DLD1 (cell line): ENCODE measurements around the gene DGKG.

Experiments used
- in situ Hi-C: cut with HindIII; loops from 2 replicates; pipeline ENCODE4 v1.10.0; 2017; ENCODE audit warnings: low sequenced_read_pairs

Gene DGKG

DNA sequence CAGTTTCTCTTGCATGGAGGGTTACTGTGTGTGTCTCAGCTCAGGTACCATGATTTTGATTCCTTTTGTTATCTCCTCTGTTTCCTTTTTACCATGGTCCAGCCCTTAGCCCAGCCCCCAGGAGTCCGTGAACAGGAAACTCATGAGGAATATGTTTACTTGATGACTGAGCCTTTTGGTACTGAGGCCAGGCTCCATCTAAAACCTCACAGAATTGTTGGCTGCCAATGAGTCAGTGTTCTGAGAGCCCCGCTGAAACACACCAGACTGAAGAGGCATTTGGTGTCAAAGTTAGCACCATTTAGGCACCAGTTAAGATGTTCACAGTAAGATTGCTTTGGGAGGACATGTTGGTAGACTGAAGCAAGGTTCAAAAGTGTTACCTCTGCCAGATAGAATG is 80.9 kb downstream of the DGKG start:
- in situ Hi-C loops, result no loop called here

DNA sequence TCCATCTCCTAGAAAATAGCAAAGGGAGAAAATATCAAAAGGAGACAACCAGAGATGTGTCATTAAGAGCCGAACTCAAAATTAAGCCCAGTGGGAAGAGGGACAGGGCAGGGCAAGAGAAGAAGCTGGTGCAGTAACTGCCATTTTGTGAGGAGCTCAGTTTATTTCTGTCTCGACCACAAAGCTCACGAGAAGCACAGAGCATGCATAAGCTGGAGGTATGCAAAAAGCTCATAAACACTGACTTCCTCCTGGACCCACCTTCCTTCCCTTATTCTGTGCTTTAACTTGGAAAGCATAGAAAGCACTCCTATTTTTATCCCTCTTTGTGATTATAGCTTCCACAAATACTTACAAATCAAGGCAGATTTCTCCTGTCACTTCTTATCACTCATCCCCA is 81.3 kb downstream of the DGKG start:
- in situ Hi-C loops, result no loop called here

DNA sequence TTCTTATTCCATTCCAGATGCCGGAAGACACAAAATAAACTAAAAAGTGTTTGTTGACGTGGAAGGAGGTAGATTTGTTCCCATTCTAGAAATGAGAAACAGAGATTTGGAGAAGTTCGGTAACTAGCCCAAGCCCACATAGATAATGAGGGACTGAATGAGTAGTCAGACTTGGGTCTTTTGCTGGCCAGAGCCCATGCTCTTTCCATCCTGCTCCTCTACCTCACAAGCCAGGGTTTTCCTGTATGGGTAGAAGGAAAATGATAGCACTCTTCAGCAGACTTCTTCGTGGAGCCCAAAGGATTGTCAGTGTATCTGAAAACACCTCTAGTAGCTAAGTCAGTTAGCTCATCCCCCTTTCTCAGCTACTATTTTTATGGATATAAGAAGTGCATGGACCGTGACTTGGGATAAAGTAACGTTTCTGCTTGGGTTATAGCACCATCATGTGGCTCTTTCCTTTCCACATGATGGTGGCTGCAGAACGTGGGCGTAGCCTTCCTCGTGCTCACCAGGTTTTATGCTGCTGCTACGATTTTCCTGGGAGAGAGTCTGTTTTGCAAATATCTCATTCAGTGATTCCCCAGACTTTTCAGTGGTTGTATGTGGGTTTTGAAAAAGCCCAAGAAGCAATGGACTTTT is 84.6 kb downstream of the DGKG start:
- in situ Hi-C loops, result no loop called here

DNA sequence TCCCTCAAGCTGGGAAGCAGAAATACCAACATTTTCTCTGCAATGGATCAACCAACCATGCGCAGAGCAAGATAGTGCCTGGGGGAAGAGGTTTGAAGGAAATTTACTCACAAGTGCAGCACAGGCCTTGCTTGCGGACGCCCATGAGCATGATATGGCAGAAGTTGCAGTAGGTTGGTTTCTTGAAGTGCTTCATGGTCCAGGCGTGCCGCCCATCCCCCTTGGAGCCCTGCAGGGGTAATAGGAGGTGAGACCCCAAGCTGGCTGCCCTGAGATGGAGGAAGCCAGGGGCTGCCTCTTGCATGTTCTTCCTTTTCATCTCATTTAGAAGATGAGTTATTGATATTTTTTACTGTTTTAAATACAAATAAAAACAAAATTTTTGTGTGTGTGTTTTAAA is 86.6 kb downstream of the DGKG start:
- in situ Hi-C loops, result no loop called here

DNA sequence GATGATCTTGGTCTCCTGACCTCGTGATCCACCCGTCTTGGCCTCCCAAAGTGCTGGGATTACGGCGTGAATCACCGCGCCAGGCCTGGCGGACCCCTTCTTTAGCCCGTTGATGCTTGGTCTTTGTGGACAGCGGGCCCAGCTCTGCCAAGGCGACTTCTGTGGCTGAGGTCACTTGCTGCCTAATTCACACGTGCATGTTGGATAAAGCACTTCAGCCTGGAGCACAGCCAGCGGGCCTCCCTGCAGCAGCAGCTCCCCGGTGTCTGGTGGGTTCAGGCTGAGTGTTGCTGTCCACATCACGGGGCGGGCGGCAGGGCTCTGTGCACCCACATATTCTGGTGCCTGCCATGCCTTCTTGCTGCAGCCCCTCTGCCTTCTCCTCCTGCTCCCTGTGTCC is 88.4 kb downstream of the DGKG start:
- in situ Hi-C loops, result no loop called here

DNA sequence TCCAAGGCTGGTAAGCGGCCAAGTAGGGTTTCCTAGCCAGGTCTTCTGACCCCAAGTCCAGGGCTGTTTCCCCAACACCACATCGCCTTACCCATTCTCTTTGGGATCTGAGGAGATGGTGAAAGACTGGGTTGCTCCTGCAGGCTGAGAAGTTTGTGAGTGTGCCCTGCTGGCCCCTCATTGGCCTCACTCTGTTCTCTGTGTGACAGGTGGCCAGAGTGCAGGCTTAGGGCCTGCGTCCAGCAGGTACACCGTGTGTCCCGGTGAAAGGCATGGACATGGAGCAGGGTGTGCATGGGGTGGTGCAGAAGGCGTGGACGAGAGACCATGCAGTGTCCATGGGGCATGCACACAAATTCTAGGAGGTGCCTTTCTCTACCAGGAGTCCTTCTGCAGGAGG is 91.3 kb downstream of the DGKG start:
- in situ Hi-C loops, result no loop called here

DNA sequence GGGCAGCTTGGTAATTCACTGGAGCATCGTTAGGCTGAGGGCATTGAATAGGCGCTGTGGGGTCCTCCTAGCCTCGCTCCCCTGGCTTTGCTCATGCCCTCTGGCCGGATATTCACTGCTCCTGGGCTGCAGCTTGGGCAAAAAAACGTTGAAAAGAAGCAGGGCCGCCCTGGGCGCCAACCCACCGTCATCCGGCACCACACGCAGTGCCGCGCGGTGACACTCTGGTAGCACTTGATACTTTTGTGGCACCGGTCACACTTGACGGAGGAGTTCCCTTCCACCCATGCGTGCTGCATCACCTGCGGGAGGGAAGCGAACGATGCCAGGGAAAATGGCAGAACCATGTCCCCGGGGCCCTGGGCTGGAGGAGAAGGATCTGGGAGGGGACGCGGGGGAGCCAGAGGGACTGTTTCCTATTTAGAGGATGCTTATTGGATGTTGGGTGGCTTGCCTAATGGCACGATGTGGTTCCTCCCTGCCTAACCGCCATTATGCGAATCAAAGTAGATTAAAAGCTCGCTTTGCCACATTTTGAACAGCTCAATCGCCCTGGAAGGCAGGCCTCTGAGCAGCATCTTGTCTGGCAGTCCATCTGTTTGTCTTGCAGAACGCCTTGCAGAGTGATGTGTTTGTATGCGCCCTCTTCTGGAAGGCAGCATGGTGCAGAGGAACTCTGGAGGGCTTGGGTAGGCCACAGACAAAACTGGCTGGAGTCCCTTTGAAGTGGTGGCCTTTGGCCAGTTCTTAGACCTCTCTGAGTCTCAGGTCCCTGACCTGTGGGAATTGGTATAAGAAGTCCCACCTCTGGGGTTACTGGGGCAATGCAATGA is 93.2 kb downstream of the DGKG start:
- in situ Hi-C loops, result no loop called here

DNA sequence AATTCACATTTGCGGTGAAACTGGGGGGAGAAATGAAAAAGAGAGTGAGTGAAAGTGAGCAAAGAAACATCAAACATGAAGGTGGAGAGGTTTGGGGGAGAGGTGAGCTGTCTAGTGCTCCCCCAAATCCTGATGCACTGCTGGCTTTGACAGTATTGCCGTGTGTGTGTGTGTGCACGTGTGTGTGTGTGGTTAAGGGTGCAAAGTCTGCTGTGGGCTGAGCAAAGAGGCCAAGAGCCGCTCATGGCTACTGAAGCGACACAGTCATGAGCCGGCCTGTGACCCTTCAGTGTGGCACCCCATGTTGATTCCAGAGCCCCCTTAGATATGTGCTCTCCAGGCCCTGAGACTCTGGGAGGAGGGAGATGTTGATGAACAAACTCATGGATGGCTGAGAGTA is 94.3 kb downstream of the DGKG start:
- in situ Hi-C loops, result no loop called here

DNA sequence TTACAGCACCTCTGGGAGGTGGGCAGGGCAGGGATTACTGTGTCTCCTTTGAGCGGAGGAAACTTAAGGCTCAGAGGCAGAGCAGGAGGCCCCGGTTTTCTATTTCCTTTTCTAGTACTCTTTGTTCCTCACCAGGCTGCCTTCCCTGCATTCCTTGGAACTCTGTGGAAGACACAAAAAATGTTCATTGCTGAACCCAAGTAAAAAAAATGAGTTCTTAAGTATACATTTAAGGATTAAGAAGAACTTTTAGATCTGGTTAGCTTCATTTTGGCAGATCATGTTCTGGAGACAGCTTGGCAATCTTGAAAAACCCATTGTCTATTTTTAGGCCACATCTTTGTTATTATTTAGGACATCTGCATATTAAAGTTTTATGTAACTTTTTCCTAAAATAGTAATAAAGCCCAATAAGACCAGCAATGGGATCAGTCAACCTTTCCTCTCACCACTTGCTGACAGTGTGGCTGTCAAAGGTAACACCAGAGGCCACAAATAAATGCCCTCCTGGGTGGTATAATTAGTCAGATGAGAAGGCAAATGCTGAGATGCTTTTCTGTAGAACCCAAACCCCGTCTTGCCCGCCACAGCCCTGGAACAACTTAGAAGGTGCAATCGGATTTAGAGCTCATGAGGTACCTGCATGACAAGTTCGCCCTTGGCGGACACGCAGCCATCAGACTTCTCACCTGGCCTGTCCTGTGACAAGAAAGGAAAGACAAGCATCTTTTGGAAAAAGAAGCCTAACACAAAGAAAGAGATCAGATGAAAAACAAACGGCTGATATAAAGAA is 97.2 kb downstream of the DGKG start:
- in situ Hi-C loops, result no loop called here

DNA sequence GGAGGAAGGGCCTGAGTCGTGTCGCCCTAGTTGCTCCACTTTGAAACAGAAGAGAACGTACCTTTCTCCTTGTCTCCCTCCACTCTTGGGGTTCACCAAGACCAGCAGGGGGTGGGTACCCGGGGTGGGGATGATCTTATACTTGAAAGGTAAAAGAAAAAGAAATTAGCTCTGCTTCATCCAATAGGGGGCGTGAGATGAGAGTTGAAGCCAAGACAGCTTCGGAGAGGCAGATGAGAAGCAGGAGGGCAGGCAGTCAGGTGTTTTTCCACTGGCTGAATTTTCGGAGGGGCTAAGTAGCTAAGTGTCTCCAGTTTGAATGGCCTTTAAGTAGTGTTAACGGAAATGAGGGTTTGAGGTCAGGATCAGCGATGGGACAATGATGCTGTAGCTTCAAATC is 100.4 kb downstream of the DGKG start:
- in situ Hi-C loops, result no loop called here

DNA sequence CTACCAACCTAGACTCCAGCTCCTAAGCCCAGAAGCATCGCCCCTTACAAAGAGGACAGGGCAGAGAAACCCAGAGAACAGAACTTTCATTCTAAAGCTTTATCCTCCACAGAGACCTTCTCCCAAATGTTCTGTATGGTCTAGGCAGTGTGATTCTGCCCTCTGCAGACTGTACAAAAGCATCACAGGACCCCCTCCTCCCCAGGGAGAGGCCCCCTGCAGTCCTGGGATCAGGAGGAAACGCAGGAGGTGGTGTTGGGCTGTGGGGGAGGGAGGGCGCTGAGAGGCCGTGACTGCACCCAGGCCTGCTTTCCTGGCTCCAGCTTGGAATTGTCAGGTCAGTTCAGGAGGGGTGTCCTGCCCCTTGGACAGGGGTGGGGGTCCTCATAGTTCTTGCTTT is 101.3 kb downstream of the DGKG start:
- in situ Hi-C loops, result no loop called here

DNA sequence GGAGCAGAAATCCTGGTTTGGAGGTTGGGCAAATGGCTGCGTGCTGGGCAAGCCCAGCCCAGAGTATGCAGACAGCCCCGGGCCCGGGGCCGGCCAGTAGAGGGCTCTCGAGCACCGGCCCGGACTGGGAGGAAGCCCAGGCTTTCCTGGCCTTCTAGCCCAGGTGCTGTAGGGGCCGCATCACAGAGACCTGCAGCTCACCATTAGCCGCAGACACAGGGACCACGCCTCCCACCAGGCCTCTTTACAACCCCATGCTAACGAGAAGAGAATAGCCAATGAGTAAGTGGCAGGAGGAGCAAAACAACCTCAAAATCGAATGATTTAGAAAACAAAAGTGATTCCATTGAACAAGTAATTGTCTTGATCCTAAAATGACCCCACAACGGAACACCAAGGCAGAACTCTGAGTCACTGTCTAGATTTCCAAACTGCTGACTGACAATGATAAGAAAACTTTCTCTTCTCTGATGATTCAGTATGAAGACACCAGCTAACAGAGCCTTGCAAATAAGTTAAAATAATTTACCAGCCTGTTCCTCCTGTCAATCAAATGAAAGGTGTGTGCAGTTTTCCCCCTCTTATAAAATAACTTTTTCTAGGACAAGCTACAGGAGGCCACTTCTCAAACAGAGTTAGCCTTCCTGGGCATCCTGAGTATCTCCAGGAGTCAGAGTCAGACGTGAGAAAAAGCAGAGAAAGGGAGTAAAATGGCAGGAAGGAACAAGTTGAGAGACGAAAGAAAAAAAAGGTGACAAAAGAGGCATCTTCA is 102.2 kb downstream of the DGKG start:
- in situ Hi-C loops, result no loop called here

DNA sequence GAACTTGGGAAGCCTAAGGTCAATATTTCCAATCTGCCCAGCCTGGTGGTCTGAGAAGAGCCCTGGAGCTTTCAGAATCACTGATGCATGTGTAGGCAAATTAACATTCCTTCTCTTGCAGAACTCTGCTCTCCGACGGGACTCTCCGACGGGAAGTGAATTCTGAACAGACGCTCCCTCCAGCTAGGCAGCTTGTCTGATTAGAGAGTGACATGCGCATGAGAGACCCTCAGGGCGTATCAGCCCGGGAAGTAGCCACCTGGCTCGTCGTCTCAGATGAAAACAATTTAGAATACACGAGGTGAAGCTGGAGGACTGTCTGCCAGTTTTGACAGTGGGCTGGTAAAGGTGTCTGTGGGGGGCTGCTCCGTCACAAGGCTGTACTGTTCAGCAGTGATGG is 103.1 kb downstream of the DGKG start:
- in situ Hi-C loops, result no loop called here

DNA sequence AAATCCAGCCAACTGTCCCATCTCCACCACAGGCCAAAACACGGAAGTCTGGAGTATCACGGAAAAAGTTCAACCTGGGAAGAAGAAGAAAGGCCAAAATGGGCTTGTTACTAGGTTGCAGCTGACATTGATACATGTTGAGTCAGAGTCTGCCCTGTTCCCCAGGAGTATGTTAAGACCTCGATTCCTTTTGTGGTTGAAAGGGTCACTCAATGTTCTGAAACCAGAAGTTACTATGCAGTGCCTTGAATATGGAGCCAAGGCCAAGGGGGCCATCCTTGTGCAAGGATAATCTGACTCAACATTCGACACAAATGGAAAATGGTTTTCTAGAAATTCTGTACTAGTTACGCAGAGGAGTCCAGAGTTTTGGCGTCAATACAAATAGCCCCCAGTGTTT is 104.2 kb downstream of the DGKG start:
- in situ Hi-C loops, result no loop called here

DNA sequence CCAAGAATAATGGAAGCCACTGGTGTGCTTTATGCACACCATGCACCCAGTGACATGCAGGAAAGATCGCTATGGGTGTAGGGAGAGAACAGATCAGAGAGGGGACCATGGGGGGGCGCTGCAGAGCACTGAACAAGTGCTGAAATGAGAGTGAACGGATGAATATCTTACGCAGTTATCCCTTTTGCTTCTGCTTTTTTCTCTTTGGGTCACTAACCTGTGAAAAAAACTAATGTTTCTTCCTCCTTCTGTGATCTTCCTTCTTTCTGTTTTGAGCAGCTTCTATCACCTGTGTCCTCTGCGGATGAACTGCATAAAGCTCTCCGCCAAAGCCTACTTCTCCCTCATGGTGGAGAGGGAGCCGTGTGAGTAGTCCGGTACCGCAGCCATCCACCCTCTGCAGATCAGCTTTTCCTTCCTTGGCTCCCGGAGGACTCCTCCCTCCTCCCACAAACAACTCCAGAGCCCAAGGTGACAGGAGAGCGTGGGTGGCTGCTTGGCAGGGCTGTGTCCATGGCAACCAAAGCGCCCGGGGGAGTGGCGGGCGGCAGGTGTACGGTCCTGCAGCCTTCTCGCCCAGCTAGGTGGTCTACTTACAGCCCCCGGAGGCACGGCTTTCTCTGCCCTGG is 106.2 kb downstream of the DGKG start:
- in situ Hi-C loops, result no loop called here

DNA sequence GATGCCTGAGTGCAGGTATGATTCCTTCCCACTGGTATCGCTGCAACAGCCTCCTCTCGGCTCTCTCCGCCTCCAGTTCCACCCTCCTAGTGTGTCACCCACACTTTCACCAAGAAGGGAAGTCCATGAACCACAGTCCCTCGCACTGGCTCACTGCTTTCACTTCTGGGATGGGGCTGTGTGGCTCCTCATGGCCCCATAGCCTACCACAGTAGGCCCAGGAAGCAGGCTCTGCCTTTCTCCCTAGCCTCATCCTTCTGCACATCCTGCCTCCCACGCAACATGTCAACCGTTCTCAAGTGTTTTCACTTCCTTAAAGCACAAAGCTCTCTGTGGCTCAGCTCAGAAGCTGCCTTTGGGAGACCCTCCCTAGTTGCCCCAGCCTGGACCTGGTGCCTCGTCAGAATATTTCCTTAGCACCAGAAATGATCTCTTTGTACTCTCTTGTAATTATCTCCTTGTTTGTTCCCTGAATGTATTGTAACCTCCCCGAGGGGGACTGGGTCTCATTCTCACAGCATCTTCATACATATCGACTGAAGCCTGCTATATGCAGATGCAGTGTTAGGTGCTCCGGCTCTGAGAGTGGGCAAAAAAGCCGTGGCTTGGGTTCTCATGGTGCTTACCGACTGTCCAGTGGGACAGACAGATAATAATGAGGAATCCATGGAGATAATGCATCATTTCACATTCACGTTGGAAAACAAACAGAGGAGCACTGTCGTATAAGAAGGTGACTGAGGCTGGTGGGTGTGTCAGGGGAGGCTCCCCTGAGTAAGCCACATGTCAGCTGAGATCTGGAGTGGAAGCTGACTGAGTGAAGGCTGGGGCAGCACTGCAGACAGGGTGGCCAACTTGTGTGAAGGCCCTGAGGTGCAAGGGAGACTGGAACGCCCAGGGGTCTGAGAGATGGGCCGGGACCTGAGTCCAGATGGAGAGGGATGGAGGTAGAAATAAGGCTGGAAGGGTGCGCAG is 107.1 kb downstream of the DGKG start:
- in situ Hi-C loops, result no loop called here

DNA sequence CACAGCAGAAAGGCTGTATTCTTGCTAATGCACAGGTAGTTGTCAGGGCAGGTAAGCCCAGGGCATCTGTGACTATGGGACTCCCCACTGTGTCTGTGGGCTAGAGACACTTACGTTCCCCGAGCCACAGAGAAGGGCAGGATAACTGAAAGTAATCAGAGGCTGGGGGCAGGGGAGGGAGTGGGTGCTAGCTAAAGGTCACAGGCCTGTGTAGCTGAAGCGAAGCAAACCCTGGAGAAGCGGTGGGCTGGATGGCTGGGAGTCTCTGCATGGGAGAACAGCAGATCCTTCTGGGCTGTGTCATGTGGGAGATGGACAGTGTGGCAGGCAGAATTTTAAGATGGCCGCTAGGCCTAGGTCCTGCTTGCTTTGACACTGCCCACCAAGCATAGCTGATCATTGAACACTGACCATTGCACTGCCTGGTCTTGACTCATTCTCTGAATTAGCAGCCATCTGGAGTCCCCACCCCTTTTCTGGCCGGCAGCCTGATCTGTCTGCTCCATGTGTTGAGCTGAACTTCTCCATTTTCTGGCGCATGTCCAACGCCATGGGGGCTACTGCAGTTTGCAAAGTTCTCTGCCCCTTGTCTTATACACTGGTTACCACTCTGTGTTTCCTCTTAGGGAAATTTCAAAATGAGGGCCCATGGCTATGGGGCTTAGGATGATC is 110.0 kb downstream of the DGKG start:
- in situ Hi-C loops, result no loop called here

DNA sequence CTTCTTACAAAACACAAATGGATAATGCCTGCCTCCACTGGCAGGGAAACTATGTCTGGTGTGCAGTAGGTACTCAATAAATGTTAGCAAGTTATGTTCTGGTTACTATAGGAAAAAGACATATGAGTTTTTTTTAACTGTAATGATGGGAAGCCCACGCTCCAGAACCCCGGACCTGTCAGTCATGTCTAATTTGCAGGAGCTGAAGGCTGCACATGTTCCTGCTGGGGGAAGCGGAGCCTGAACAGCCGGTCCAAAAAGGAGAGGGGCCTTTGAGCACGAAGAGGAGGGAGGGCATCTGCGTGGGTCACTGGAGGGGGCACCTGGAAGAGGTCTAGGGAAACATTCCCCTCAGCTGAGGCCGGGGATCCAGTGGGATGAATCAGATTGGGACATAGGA is 113.2 kb downstream of the DGKG start:
- in situ Hi-C loops, result loop anchor here (25.0 kb wide), 1 partner anchor 262 kb away; no protein-coding TSS in a partner anchor
